Astrocyte of the cerebellum (primary cell): Measurements from ENCODE around the gene KAT2A.

Experiments used
- DNase-seq: peaks from one replicate; pipeline ENCODE4 v3.0.0-alpha.2; 2011; ENCODE audit warnings: low read depth
- H3K4me3 ChIP-seq: 2 replicates; pipeline ENCODE4 v1.5.1; 2011; ENCODE audit warnings: mild to moderate bottlenecking, low read depth, low read length, moderate library complexity
- CTCF ChIP-seq: IDR thresholded peaks from 2 replicates; pipeline ENCODE4 v1.5.1; 2012; ENCODE audit warnings: low read length, low read depth, moderate library complexity, mild to moderate bottlenecking; ENCODE audit errors: missing control alignments
- in situ Hi-C: cut with HindIII; loops from 2 replicates; pipeline ENCODE4 v1.10.0; 2017; ENCODE audit warnings: low sequenced_read_pairs

Gene KAT2A

GRCh38 chr17:42163696-42164407 is 42.7 kb upstream of the KAT2A start:
- TF ChIP-seq CTCF: no peak
- no peak for DNase-seq
- no peak overlapping the region for H3K4me3 ChIP-seq
- in situ Hi-C loops: no loop called here

DNA sequence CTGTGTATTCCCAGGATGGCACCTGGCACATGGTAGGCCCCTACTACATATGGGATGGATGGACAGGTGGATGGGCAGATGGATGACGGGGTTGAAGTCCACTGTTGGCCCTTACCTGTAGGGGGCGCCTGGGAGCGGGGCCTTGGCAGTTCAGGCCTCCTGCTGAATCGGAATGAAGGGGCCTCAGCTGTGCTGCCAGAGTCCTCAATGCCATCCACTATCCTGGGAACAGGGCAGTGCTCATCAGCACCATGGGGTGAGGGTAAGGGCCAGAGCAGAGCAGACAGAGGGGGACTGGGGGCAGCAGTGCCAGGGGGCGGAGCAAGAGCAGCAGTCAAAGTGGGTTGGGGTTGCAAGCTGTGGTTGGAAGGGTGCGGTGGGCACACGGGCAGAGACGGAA is 41.9 kb upstream of the KAT2A start:
- no peak for TF ChIP-seq CTCF
- no peak overlapping the region for H3K4me3 ChIP-seq
- in situ Hi-C loops: no loop called here
- no peak for DNase-seq

DNA sequence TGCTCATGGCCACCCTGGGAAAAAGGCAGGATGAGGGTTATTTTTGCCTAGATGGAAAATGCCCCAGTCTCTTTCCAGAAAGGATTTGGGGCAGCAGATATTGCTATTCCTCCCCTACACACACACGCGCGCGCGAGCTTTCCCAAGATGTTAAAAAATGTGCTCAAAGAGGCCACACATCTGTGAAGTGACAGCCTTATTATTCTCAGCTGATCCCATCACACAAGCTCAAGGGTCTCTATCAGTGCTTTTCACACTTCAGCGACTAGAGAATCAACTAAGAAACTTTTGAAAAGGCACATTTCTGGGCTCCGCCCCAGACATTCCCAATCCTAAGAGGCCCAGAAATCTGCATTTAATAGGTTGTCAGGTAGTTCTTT is 39.4 kb upstream of the KAT2A start:
- in situ Hi-C loops: no loop called here
- DNase-seq: no peak
- TF ChIP-seq CTCF: no peak
- no peak overlapping the region for H3K4me3 ChIP-seq

GRCh38 chr17:42159796-42160530 is 38.8 kb upstream of the KAT2A start:
- no peak overlapping the region for H3K4me3 ChIP-seq
- no peak for TF ChIP-seq CTCF
- DNase-seq: no peak
- in situ Hi-C loops: no loop called here

DNA sequence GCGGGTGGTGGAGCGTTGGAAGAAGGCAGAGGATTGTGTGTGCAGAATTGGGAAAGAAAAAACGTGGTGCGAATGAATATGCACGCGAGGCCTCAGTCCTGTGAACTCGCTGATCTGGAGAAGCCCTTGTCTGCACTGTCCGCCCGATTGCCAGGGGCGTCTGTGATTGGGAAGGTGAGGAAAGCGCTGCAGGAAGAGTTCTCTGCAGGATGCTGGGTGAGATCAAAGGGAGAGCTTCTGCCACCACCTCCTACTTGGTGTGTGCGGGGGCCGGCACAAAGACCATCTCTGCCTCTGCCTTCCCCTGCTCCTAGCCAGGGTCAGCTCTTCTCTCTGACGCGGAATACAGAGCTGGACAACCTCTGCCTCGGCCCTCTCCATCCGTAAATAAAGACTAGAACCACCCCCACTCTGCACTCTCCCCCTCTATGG is 34.5 kb upstream of the KAT2A start:
- in situ Hi-C loops: no loop called here
- DNase-seq: no peak
- H3K4me3 ChIP-seq: peak overlapping the region; percentile 100

More for the DNA sequence above, 34.5 kb upstream of the KAT2A start:
- TF ChIP-seq CTCF: no peak
